PFSK-1 (cell line): Measurements from ENCODE around the gene SERP2.

Experiments
- FOXP2 ChIP-seq: optimal IDR thresholded peaks from 2 replicates; pipeline ENCODE3; 2011; ENCODE audit warnings: borderline replicate concordance, control low read depth, inconsistent platforms; ENCODE audit not compliant: insufficient read depth; ENCODE audit errors: extremely low read length, extremely low read depth
- POLR2AphosphoS5 ChIP-seq: IDR thresholded peaks from 2 replicates; pipeline ENCODE4 v1.6.1; 2012; ENCODE audit warnings: low read depth, mild to moderate bottlenecking, control low read depth, low read length, moderate library complexity
- SIN3A ChIP-seq: IDR thresholded peaks from 2 replicates; pipeline ENCODE4 v1.6.1; 2012; ENCODE audit warnings: mild to moderate bottlenecking, low read length, moderate library complexity, borderline replicate concordance; ENCODE audit not compliant: insufficient read depth
- TAF1 ChIP-seq: IDR thresholded peaks from 2 replicates; pipeline ENCODE4 v1.6.1; 2012; ENCODE audit warnings: low read length, control low read depth, borderline replicate concordance; ENCODE audit not compliant: insufficient read depth
- TF ChIP-seq, protein P1 (sequence below), 2 experiments: IDR thresholded peaks; 2 replicates each; pipeline versions ENCODE4 v1.6.1 to v1.8.0; 2011 to 2012; ENCODE audit warnings: low read depth in 2 of 2, low read length in 2 of 2, control low read depth in 1 of 2, inconsistent platforms in 1 of 2, mild to moderate bottlenecking in 1 of 2, moderate library complexity in 1 of 2; ENCODE audit not compliant: insufficient read depth in 1 of 2

SERP2 gene

DNA sequence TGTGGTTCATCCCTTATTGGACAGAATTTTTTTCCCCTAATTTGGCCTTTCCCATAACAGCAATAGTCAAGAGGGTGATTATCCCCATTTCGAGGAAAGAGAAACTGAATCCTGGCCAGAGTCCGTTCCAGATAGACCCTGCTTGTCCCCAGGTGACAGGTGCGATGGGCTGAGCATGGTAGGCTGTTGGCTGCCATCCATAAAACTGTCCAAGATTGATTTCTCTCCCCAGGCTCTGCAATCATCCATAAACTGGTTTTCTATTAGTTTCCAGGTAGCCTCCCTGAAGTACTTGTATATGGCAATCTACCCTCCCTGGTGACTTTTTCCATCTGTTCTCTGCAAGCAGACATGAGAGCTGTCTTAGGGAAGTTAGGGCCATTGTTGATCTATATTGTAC, 25.4 kb downstream of the SERP2 start:
- TF ChIP-seq FOXP2 (no peak), POLR2AphosphoS5 (no peak), TAF1 (no peak), SIN3A (no peak)
- TF ChIP-seq, protein P1, sequence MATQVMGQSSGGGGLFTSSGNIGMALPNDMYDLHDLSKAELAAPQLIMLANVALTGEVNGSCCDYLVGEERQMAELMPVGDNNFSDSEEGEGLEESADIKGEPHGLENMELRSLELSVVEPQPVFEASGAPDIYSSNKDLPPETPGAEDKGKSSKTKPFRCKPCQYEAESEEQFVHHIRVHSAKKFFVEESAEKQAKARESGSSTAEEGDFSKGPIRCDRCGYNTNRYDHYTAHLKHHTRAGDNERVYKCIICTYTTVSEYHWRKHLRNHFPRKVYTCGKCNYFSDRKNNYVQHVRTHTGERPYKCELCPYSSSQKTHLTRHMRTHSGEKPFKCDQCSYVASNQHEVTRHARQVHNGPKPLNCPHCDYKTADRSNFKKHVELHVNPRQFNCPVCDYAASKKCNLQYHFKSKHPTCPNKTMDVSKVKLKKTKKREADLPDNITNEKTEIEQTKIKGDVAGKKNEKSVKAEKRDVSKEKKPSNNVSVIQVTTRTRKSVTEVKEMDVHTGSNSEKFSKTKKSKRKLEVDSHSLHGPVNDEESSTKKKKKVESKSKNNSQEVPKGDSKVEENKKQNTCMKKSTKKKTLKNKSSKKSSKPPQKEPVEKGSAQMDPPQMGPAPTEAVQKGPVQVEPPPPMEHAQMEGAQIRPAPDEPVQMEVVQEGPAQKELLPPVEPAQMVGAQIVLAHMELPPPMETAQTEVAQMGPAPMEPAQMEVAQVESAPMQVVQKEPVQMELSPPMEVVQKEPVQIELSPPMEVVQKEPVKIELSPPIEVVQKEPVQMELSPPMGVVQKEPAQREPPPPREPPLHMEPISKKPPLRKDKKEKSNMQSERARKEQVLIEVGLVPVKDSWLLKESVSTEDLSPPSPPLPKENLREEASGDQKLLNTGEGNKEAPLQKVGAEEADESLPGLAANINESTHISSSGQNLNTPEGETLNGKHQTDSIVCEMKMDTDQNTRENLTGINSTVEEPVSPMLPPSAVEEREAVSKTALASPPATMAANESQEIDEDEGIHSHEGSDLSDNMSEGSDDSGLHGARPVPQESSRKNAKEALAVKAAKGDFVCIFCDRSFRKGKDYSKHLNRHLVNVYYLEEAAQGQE (IDR thresholded peaks at IDR 0.05; ENCODE audit: insufficient read depth in 1 of 2, low read depth in 2 of 2, low read length in 2 of 2), result no peak

DNA sequence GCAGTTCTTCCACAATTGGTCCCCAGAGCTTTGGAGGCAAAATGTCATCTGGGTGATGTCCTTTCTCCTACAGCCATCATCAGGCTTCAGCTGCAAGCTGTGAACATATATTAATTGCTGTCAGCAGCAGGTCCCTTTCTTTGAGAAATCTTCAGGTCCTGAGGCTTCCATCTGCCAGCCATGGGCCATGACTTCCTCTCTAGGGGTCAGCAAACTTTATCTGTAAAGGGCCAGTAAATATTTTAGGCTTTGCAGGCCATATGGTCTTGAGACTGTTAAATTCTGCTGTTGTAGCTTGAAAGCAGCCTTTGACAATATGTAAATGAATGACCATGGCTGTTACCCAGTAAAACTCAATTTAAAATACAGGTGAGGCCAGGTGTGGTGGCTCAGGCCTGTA, 27.1 kb downstream of the SERP2 start:
- TF ChIP-seq POLR2AphosphoS5, result no peak
- TF ChIP-seq, protein P1 (IDR thresholded peaks at IDR 0.05; ENCODE audit: insufficient read depth in 1 of 2, low read depth in 2 of 2, low read length in 2 of 2), result no peak
- no peak for TF ChIP-seq TAF1
- no peak for TF ChIP-seq FOXP2
- TF ChIP-seq SIN3A, result no peak

DNA sequence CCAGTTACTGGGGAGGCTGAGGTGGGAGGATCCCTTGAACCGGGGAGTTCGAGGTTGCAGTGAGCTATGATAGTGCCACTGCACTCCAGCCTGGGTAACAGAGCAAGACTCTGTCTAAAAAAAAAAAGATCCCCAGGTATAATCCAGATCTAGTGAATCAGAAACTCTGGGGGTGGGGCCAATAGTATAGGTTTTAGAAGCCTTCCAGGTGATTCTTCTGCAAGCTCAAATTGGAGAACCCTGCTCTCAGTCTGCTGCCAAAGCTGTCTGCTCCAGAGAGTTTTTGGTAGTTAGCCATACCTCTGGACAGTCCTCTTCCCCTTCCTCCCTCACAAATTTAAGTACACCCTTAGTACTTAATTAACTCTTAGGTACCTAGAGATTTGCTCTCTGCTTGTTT, 28.0 kb downstream of the SERP2 start:
- TF ChIP-seq FOXP2 (no peak), POLR2AphosphoS5 (no peak), SIN3A (no peak), TAF1 (no peak)
- TF ChIP-seq, protein P1 (IDR thresholded peaks at IDR 0.05; ENCODE audit: insufficient read depth in 1 of 2, low read depth in 2 of 2, low read length in 2 of 2), result no peak

DNA sequence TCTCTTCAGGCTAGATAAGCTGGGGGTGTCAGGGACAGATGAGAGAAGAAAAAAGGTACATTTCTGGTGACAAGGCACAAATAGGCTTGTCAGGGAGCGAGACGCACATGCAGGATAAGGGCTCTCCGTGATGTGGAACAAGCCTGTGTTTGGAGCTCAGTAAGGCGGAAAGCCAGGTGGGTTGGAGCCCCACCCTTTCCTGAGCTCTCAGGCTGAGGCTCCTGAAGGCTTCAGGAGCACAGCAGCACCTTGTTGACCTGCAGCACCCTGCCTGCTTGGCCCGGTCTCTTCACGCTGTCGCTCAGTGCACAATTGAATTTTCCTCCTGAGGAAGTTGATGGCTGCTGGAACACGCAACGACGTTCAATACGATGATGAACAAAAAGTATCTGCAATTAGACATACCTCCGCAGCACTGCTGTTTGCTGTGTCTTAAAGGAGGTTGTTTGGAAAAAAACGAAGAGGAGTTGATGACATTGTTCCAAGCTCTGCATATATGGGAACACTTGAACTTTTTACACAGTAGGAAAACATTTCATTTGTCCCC, 29.3 kb downstream of the SERP2 start:
- TF ChIP-seq SIN3A, result no peak
- TF ChIP-seq, protein P1 (IDR thresholded peaks at IDR 0.05; ENCODE audit: insufficient read depth in 1 of 2, low read depth in 2 of 2, low read length in 2 of 2), result no peak
- TF ChIP-seq TAF1, result no peak
- TF ChIP-seq POLR2AphosphoS5, result no peak
- no peak for TF ChIP-seq FOXP2

DNA sequence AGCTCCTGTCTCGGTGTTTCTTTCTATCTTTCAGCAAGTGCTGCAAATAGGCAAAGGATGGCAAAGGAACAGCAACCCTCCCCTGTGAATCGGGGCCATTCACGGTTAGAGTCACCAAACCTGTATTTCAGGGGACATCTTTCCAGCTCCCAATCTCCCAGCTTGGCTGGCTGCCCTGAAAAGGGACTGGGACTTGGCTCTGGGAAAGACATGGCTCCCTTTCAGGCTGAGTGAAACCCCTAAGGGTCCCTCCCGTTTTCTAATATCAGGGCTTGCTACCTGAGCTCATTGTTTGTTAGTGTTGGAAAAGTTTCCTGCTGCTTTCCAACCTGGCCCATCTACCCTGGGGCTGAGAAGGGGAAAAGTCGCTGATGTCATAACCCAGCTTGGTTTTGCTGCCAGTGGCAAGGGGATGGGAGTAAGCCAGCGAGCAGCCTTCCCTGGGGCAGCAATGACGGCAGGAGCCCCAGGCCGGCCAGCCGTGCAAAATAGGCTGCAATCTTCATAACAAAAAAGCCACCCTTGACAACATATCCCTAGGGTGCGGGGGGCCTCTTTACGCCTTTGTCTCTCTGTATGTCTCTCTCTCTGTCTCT, 29.9 kb downstream of the SERP2 start:
- no peak for TF ChIP-seq SIN3A
- no peak for TF ChIP-seq TAF1
- no peak for TF ChIP-seq POLR2AphosphoS5
- TF ChIP-seq, protein P1 (IDR thresholded peaks at IDR 0.05; ENCODE audit: insufficient read depth in 1 of 2, low read depth in 2 of 2, low read length in 2 of 2), result no peak
- no peak for TF ChIP-seq FOXP2
